B cell (primary cell): Measurements from ENCODE around the gene NKAIN2.

Source experiments
- CTCF ChIP-seq: fragments of 200-600 bp; IDR thresholded peaks from one replicate; pipeline ENCODE4 v1.8.0; 2022; ENCODE audit warnings: antibody characterized with exemption, mild to moderate bottlenecking
- EZH2 ChIP-seq: IDR thresholded peaks from 2 replicates; pipeline ENCODE4 v1.6.1; 2012; ENCODE audit warnings: borderline replicate concordance, low read depth, mild to moderate bottlenecking, moderate library complexity, low read length; ENCODE audit not compliant: insufficient read depth, poor library complexity, severe bottlenecking

- no peak for TF ChIP-seq CTCF
- no peak for TF ChIP-seq EZH2
Measured at GRCh38 chr6:124873066-124873410, 1069.4 kb downstream of the NKAIN2 start.
